GM12878 (cell line): ENCODE results near the gene TMEM53. TPM values are rescaled to one million over a fixed set of nuclear protein-coding genes. Genes with fewer than 3 reads are reported as not detected.

ENCODE experiments used
- ATAC-seq: fragments of 200-7000 bp; cut with Tn5 transposase; 3 replicates; pipeline ENCODE4 v1.9.1; 2020; ENCODE audit warnings: mild to moderate bottlenecking, moderate library complexity
- BruUV-seq: library from RNA; stranded (reverse); fragments of 400-500 nt; replicated peaks from 2 replicates; lab custom pipeline; 2021; lab: Mats Ljungman, UMichigan
- CTCF ChIA-PET: fragments of 300-600 bp; sonication (Branson Sonifier 250); formaldehyde crosslinking; extraction: SDS; loops from one replicate; lab custom pipeline; 2021; ENCODE audit warnings: inconsistent platforms; lab: Yijun Ruan, JAX
- POLR2A ChIA-PET: fragments of 350-600 bp; formaldehyde crosslinking; extraction: SDS; loops from one replicate; lab custom pipeline; 2021; ENCODE audit warnings: inconsistent platforms; lab: Charles Lee
- RAD21 ChIA-PET: fragments of 300-600 bp; sonication (Branson Sonifier 250); formaldehyde crosslinking; loops from one replicate; lab custom pipeline; 2023; ENCODE audit warnings: antibody characterized with exemption; ENCODE audit not compliant: unreplicated experiment; lab: Charles Lee
- SMC1A ChIA-PET: fragments of 300-600 bp; sonication (Branson Sonifier 250); formaldehyde crosslinking; loops from one replicate; lab custom pipeline; 2023; ENCODE audit not compliant: unreplicated experiment, uncharacterized antibody; lab: Charles Lee
- DNase-seq: peaks from one replicate; pipeline ENCODE4 v3.0.0-alpha.2; 2011; ENCODE audit warnings: low read depth, low spot score
- FAIRE-seq: peaks from 3 replicates; lab custom pipeline; 2011; peaks lifted over from hg19 to GRCh38; lab: Jason Lieb, UNC
- H2AFZ ChIP-seq: 2 replicates; pipeline ENCODE4 v1.6.0; 2011; ENCODE audit warnings: low read depth, low read length, control low read depth; ENCODE audit not compliant: control insufficient read depth
- H3K27ac ChIP-seq: 2 replicates; pipeline ENCODE4 v1.5.1; 2011; ENCODE audit warnings: control low read depth; ENCODE audit not compliant: control insufficient read depth, insufficient read depth
- H3K27me3 ChIP-seq, 2 experiments: replicated peaks in 1 of 2; 2 replicates each; pipeline versions ENCODE4 v1.6.0 to v1.6.1; 2011; ENCODE audit warnings: low read length in 1 of 2; ENCODE audit not compliant: control insufficient read depth in 2 of 2, insufficient read depth in 2 of 2
- H3K36me3 ChIP-seq, 2 experiments: 2 replicates each; pipeline ENCODE4 v1.5.1; 2011; ENCODE audit warnings: low read length in 1 of 2; ENCODE audit not compliant: control insufficient read depth in 2 of 2, insufficient read depth in 2 of 2
- H3K4me1 ChIP-seq: 2 replicates; pipeline ENCODE4 v1.6.1; 2011; ENCODE audit warnings: mild to moderate bottlenecking, low read length, moderate library complexity, mixed read lengths; ENCODE audit not compliant: control insufficient read depth, insufficient read depth
- H3K4me2 ChIP-seq: 2 replicates; pipeline ENCODE4 v1.6.0; 2011; ENCODE audit warnings: control low read depth; ENCODE audit not compliant: control insufficient read depth, insufficient read depth
- H3K4me3 ChIP-seq: fragments of 200-600 bp; sonication (generic); 2 replicates; pipeline ENCODE4 v1.5.1; 2016
- H3K79me2 ChIP-seq: 2 replicates; pipeline ENCODE4 v1.6.0; 2011; ENCODE audit warnings: low read length; ENCODE audit not compliant: control insufficient read depth, insufficient read depth
- H3K9ac ChIP-seq: 2 replicates; pipeline ENCODE4 v1.8.0; 2011; ENCODE audit warnings: low read length, control low read depth, mixed read lengths; ENCODE audit not compliant: control insufficient read depth, insufficient read depth
- H3K9me3 ChIP-seq: replicated peaks from 3 replicates; pipeline ENCODE4 v1.5.1; 2011; ENCODE audit warnings: mild to moderate bottlenecking, low read length; ENCODE audit not compliant: control insufficient read depth, insufficient read depth
- H4K20me1 ChIP-seq: 2 replicates; pipeline ENCODE4 v1.6.0; 2011; ENCODE audit not compliant: control insufficient read depth, insufficient read depth
- ATF7 ChIP-seq: fragments of 450-650 bp; IDR thresholded peaks from 2 replicates; pipeline ENCODE4 v1.6.1; 2016; ENCODE audit warnings: low read depth, mild to moderate bottlenecking
- CBX5 ChIP-seq: sonication (generic); IDR thresholded peaks from 2 replicates; pipeline ENCODE4 v1.6.1; 2016; ENCODE audit warnings: low read depth, moderate library complexity, mild to moderate bottlenecking, inconsistent platforms
- CREB1 ChIP-seq: IDR thresholded peaks from 2 replicates; pipeline ENCODE4 v1.6.1; 2012; ENCODE audit warnings: low read depth, mild to moderate bottlenecking, inconsistent platforms
- ESRRA ChIP-seq: IDR thresholded peaks from 2 replicates; pipeline ENCODE4 v1.6.1; 2012; ENCODE audit warnings: mild to moderate bottlenecking, low read length, improper control_type of control experiment
- GATAD2B ChIP-seq: fragments of 450-650 bp; conservative IDR thresholded peaks from 2 replicates; pipeline ENCODE4 v1.6.1; 2017; ENCODE audit warnings: low read depth, mild to moderate bottlenecking, moderate library complexity
- HDAC2 ChIP-seq: fragments of 200-600 bp; sonication (generic); IDR thresholded peaks from 2 replicates; pipeline ENCODE4 v1.6.1; 2017
- LARP7 ChIP-seq: fragments of 450-650 bp; IDR thresholded peaks from 2 replicates; pipeline ENCODE4 v1.6.1; 2017; ENCODE audit warnings: mild to moderate bottlenecking
- NR2C2 ChIP-seq: IDR thresholded peaks from 2 replicates; pipeline ENCODE4 v1.6.1; 2011; ENCODE audit warnings: borderline replicate concordance, low read depth; ENCODE audit not compliant: control insufficient read depth, insufficient read length
- PAX5 ChIP-seq: IDR thresholded peaks from 2 replicates; pipeline ENCODE4 v1.6.1; 2011; ENCODE audit warnings: low read depth, low read length, borderline replicate concordance
- SPI1 ChIP-seq: IDR thresholded peaks from 2 replicates; pipeline ENCODE4 v1.6.1; 2011; ENCODE audit warnings: low read depth, mild to moderate bottlenecking, low read length, moderate library complexity, borderline replicate concordance; ENCODE audit not compliant: insufficient read depth
- STAT1 ChIP-seq: fragments of 450-650 bp; conservative IDR thresholded peaks from 2 replicates; pipeline ENCODE4 v1.6.1; 2014; ENCODE audit warnings: antibody characterized with exemption, mild to moderate bottlenecking
- ZNF622 ChIP-seq: fragments of 450-650 bp; IDR thresholded peaks from 2 replicates; pipeline ENCODE4 v1.6.1; 2017; ENCODE audit warnings: mild to moderate bottlenecking, inconsistent platforms
- WGBS: methylation state at CpG from one replicate; pipeline ENCODE4 v1.1.6; 2016; ENCODE audit warnings: low lambda C conversion rate; ENCODE audit not compliant: insufficient replicate concordance, insufficient coverage; ENCODE audit errors: missing lambda C conversion rate; 5-methylcytosine and 5-hydroxymethylcytosine counted together
- in situ Hi-C: fragments of 300-500 bp; cut with MboI; formaldehyde crosslinking; loops from 9 replicates; pipeline ENCODE4 v1.14.3; 2018; ENCODE audit warnings: mixed read lengths
- intact Hi-C: fragments of 100-400 bp; cut with micrococcal nuclease; formaldehyde crosslinking; loops from one replicate; pipeline ENCODE4 v1.14.2; 2022; ENCODE audit not compliant: unreplicated experiment
- polyA plus RNA-seq, 11 experiments: library from polyadenylated mRNA; depleted of rRNA in 4 of 11; unstranded in 6 of 11; stranded (reverse) in 5 of 11; fragments of >200 nt; fragmentation: Nextera tagmentation in 4 of 11; fragmentation: Illumina TruSeq in 1 of 11; extraction: Ambion mirVana in 4 of 11; extraction: Trizol in 1 of 11; gene quantifications; 1 replicate in 1 of 11; 2 replicates in 10 of 11; pipeline versions ENCODE4 v1.2.1 to v1.2.3, GENCODE V29; 2011 to 2016; ENCODE audit warnings: inconsistent platforms in 2 of 11, missing spikeins in 2 of 11, low read depth in 1 of 11
- total RNA-seq, 4 experiments: library from RNA; depleted of rRNA in 3 of 4; stranded (reverse); fragments of >200 nt in 3 of 4; fragmentation: Illumina TruSeq in 1 of 4; extraction: Trizol in 1 of 4; gene quantifications; 2 replicates each; pipeline versions ENCODE4 v1.2.1 to v1.2.3, GENCODE V29; 2013 to 2021
- TF ChIP-seq, protein P1 (sequence below): IDR thresholded peaks from 2 replicates; pipeline ENCODE4 v1.6.1; 2012; ENCODE audit warnings: mild to moderate bottlenecking, low read depth, low read length
- TF ChIP-seq, protein P2 (sequence below): IDR thresholded peaks from 2 replicates; pipeline ENCODE4 v1.6.1; 2011; ENCODE audit warnings: low read depth, low read length, improper control_type of control experiment, borderline replicate concordance
- TF ChIP-seq, protein P3 (sequence below): fragments of 450-650 bp; IDR thresholded peaks from 2 replicates; pipeline ENCODE4 v1.6.1; 2016; ENCODE audit warnings: mild to moderate bottlenecking, moderate library complexity, borderline replicate concordance

The TMEM53 gene
- total and polyA plus RNA-seq, 10 of the 15 experiments (the other 5 are each of a cell fraction or from before 2014, with no cell fraction given), result 3.1 to 23.9 (median 11.1) TPM

DNA sequence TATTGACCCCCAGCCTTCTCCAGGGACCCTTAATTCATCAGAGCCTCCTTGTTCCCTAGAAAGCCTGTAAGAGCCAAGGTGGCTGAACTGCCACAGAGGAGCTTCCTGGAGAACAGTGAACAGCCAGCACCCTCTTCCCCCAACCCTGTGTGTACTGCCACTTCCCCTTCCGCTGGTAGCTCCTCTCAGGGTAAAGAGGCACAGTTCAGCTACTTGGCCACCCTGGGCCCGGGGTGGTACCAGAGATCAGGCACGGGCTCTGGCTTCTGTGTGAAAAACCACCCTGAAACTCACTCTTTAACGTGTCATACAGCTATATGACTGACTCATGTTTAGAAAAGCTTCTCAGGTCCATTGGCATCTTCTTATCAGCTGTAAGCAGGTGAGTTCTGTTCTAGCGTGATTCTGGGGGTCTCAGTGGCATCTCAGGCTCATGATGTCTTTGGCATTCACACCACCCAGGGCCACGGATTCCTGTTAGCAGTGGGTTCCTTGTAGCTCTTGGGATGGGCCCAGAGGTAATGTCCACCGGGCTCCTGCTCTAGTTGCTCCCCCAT, 22.6 kb upstream of the TMEM53 start (continued):
- TF ChIP-seq SPI1, result peak; percentile 69

DNA sequence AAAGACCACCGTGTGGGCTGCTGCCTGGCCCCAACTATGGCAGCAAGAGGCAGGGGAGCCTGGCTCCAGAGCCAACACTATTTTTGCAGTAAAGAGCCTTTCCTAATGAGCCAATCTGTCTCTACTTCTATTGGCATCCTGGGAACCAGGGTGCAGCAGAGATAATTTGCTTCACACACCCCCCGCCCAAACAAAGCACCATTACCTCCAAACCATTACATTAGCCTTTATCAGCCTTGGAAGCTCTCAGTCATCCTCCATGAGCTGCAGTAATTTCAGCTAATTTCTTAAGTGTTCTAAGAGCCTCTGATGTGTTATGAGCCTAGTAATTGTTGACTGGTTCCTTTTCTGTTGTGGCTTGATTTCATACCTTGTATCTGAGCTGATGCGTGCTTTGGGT, 21.8 kb upstream of the TMEM53 start:
- no peaks in the 10 kb centered on the region for H3K9me3 ChIP-seq
- H3K9ac ChIP-seq, result no peak overlapping the region
- in situ Hi-C loops, result no loop called here
- no peak overlapping the region for H2AFZ ChIP-seq
- H3K4me1 ChIP-seq, result peaks cover 51% of the 10 kb centered on the region
- CTCF ChIA-PET, result interaction anchor here (0.6 to 5.3 kb wide), 19 partner anchors 11 to 752 kb away, joined by 3 to 30 read pairs (median 4); partner anchors contain the start of genes RNU5D-1 and TMEM53
- WGBS, result 93% methylated on average over 3 of the region's 3 CpGs
- POLR2A ChIA-PET, result interaction anchor here (0.7 to 3.5 kb wide), 8 partner anchors 10 to 88 kb away, joined by 3 to 12 read pairs (median 4); partner anchors contain the start of genes ARMH1 and TMEM53
- no TSS peak for BruUV-seq
- H3K4me2 ChIP-seq, result no peak overlapping the region
- ATAC-seq, result no peak
- intact Hi-C loops, result no loop called here
- H3K79me2 ChIP-seq, result no peaks in the 10 kb centered on the region
- H3K4me3 ChIP-seq, result no peak overlapping the region
- no peaks in the 10 kb centered on the region for H3K27me3 ChIP-seq
- H4K20me1 ChIP-seq, result no peaks in the 10 kb centered on the region
- no peak for DNase-seq
- SMC1A ChIA-PET, result interaction anchor here (0.7 to 8.8 kb wide), 11 partner anchors 9 to 25 kb away, joined by 3 to 76 read pairs (median 6); partner anchors contain the start of genes ARMH1 and TMEM53
- no peaks in the 10 kb centered on the region for H3K36me3 ChIP-seq
- no peak overlapping the region for H3K27ac ChIP-seq
- no peak for FAIRE-seq
- RAD21 ChIA-PET, result interaction anchor here (0.7 to 2.1 kb wide), 8 partner anchors 11 to 87 kb away, joined by 3 to 9 read pairs (median 4); no protein-coding TSS in a partner anchor
- TF ChIP-seq CBX5 (no peak), GATAD2B (no peak), STAT1 (no peak), NR2C2 (no peak), ZNF622 (no peak), HDAC2 (no peak), ATF7 (no peak), PAX5 (no peak), ESRRA (no peak), LARP7 (no peak), CREB1 (no peak)
- TF ChIP-seq, protein P1, sequence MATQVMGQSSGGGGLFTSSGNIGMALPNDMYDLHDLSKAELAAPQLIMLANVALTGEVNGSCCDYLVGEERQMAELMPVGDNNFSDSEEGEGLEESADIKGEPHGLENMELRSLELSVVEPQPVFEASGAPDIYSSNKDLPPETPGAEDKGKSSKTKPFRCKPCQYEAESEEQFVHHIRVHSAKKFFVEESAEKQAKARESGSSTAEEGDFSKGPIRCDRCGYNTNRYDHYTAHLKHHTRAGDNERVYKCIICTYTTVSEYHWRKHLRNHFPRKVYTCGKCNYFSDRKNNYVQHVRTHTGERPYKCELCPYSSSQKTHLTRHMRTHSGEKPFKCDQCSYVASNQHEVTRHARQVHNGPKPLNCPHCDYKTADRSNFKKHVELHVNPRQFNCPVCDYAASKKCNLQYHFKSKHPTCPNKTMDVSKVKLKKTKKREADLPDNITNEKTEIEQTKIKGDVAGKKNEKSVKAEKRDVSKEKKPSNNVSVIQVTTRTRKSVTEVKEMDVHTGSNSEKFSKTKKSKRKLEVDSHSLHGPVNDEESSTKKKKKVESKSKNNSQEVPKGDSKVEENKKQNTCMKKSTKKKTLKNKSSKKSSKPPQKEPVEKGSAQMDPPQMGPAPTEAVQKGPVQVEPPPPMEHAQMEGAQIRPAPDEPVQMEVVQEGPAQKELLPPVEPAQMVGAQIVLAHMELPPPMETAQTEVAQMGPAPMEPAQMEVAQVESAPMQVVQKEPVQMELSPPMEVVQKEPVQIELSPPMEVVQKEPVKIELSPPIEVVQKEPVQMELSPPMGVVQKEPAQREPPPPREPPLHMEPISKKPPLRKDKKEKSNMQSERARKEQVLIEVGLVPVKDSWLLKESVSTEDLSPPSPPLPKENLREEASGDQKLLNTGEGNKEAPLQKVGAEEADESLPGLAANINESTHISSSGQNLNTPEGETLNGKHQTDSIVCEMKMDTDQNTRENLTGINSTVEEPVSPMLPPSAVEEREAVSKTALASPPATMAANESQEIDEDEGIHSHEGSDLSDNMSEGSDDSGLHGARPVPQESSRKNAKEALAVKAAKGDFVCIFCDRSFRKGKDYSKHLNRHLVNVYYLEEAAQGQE, result no peak
- TF ChIP-seq, protein P2, sequence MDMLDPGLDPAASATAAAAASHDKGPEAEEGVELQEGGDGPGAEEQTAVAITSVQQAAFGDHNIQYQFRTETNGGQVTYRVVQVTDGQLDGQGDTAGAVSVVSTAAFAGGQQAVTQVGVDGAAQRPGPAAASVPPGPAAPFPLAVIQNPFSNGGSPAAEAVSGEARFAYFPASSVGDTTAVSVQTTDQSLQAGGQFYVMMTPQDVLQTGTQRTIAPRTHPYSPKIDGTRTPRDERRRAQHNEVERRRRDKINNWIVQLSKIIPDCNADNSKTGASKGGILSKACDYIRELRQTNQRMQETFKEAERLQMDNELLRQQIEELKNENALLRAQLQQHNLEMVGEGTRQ, result no peak
- TF ChIP-seq, protein P3, sequence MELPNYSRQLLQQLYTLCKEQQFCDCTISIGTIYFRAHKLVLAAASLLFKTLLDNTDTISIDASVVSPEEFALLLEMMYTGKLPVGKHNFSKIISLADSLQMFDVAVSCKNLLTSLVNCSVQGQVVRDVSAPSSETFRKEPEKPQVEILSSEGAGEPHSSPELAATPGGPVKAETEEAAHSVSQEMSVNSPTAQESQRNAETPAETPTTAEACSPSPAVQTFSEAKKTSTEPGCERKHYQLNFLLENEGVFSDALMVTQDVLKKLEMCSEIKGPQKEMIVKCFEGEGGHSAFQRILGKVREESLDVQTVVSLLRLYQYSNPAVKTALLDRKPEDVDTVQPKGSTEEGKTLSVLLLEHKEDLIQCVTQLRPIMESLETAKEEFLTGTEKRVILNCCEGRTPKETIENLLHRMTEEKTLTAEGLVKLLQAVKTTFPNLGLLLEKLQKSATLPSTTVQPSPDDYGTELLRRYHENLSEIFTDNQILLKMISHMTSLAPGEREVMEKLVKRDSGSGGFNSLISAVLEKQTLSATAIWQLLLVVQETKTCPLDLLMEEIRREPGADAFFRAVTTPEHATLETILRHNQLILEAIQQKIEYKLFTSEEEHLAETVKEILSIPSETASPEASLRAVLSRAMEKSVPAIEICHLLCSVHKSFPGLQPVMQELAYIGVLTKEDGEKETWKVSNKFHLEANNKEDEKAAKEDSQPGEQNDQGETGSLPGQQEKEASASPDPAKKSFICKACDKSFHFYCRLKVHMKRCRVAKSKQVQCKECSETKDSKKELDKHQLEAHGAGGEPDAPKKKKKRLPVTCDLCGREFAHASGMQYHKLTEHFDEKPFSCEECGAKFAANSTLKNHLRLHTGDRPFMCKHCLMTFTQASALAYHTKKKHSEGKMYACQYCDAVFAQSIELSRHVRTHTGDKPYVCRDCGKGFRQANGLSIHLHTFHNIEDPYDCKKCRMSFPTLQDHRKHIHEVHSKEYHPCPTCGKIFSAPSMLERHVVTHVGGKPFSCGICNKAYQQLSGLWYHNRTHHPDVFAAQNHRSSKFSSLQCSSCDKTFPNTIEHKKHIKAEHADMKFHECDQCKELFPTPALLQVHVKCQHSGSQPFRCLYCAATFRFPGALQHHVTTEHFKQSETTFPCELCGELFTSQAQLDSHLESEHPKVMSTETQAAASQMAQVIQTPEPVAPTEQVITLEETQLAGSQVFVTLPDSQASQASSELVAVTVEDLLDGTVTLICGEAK, result no peak
